HG03442 (cell line): ENCODE results near the gene UTF1.

Experiments used
- ATAC-seq: cut with Tn5 transposase; IDR thresholded peaks from one replicate; pipeline ENCODE4 v1.9.1; 2021; ENCODE audit warnings: mild to moderate bottlenecking, moderate library complexity; ENCODE audit not compliant: unreplicated experiment

UTF1 gene

DNA sequence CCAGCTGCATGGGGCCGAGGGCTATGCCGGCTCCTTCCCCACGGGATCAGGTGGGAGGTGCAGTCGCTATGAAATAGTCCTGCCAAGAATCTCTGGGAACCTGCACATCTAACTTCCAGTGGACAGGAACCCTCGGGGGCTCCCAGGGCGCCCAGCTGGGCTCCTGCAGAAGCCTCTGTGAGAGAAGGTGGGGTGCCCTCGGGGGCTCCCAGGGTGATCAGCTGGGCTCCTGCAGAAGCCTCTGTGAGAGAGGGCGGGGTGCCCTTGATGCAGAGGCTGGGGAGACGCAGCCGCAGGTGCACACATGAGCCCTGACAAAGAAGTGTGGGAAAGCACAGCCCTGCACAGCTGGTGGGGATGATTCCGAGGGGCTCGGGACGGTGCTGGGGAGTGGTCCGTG is 13.6 kb downstream of the UTF1 start:
- ATAC-seq: no peak

DNA sequence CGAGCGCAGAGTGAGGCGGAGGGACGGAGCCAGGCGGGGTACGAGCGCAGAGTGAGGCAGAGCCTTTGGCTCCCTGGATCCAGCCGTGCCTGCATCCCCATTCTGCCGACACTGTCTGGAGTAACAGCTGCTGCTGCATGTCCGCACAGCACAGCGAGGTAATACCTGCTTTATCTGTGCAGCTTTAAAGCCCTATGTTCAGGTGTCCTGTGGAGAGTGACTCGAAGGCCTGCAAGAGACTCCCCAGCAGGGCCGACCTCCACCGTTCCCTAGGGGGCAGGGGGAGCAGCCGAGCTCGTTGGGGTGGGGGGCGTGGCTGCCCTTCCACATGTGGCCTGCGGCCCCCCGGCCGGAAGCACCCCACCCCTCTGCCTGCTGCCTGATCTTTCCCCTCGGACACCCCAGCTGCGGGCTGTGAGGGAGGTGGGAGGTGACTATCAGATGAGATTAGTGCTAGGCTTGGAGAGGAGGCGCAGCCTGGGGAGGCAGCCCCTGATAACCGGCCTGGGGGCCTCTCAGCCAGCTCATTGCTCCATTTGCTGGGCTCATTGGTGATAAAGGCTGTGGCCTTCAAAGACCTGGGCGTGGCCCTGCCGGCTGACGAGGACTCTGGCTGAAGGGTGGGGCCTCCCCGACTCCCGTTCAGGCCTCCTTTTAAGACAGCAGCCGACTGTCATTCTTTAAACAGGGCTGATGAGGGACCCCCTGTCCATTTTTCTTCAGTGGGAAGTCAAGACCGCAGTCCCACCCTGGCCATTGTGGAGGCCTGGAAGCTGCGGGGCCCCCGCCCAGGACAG is 15.6 kb downstream of the UTF1 start:
- no peak for ATAC-seq

DNA sequence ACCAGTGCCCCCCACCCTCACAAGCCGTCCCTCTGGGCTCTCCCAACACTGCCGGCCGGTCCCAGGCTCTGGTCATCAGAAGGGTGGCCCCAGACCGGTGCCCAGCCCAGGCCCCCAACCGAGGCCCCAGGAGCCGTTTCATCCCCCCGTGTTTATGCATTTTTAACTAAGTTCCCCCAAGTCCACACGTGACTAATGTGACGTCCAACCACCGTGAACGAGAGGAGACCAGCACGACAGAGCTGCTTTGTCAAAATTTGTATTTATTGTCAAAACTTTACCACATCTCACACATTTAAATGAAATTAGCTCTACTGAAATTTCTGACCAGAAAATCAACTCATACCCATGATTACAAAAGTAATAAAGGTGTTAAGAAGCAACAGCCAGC is 16.2 kb downstream of the UTF1 start:
- ATAC-seq: no peak

DNA sequence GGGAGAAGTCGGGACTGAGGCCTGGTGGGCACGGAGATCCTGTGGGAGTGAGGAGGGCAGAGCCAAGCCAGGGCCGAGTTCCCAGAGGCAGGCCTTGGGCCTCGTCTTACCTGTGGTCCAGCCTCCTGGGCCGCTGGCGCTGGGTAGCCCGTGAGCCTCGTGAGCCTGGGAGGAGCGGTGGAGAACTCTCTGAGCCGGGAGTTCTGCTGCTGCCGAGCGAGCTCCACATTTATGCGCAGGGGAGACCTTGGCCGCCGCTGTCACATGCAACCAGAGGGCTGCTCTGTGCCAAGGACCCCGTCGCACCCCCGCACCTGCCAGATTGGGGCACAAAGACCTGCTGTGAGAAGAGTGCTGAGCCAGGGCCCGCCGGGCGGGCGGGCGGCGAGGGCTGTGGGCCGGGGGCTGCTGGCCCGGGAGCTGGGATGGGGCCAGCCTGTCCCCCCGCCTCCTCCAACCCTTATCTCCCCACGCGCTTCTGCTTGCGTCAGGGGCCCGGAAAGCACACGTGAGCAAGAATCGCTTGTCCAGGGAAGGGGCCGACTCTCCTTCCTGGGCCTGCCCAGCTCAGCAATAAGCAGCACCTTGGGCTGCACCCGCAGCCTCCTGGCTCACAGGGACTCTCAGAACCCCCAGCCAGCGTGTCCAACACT is 17.8 kb downstream of the UTF1 start:
- ATAC-seq: no peak

DNA sequence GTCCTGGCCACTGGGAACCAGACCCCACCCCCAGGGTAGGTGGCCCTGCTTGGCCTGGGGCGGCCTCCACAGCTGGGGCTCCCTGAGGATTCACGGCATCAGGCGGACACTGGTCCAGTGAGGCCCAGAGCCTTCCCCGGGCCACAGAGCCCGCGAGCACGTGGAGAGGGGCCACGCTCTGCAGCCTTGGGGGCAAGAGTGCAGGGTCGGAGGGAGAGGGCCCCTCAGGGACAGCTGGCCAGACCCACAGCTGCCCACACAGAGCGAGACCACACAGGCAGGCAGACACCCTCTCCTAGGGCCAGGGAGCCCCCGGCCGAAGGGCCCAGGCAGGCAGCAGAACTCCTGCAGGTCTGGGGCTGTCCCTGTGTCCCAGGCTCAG is 18.3 kb downstream of the UTF1 start:
- no peak for ATAC-seq

DNA sequence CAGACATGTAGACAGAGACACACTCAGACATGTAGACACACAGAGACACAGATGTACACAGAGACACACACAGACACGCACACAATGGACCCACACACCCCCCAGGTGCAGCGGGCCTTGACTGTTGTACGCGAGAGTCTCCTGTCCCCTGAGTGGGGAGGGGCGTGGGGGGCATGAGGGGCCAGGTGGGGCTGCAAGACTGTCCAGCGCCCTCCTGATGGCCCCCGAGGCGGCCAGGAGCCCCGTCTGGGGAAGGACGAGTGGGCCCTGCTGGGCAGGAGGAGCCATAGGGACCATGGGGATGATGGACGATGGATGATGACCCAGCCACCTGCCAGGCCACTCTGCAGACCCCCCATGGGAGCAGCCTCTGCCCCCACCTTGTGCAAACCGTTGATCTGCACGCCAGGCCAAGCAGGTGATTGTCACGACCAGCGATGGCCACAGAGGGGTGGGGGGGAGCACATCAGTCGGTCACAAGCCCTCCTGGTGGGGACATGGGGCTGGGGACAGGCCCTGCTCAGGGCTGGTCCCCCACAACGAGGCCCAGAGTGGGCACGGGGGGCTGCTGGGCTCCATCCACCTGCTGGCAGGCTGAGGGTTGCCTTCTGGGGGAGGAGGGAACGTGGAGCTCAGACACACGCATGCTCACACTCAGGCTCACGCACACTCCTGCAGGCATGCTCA is 19.2 kb downstream of the UTF1 start:
- no peak for ATAC-seq

DNA sequence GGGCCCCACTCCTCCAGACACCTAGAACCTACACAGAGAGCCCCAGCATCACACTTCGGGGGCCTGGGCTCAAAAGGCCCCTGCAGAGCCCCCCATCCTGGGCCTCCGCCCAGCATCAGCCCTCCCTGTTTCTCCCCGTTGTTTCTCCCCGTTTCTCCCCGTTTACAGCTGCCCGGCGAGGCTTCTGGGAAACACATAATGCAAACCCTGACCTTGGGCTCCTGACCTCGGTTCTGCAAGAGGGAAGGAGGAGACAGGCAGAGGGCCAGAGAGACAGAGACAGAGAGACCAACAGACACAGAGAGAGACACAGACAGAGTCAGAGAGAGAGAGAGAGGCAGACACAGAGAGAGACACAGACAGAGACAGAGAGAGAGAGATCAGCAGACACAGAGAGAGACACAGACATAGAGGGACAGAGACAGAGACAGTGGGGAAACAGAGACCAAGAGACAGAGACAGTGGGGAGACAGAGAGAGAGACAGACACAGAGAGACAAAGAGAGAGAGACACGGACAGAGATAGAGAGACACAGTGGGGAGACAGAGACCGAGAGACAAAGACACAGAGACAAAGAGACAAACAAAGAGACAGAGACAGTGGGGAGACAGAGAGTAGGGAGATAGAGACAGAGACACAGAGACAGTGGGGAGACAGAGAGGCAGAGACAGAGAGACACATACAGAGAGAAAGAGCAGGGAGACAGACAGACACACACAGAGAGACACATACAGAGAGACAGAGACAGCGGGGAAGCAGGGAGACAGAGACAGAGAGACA is 20.1 kb downstream of the UTF1 start:
- no peak for ATAC-seq

DNA sequence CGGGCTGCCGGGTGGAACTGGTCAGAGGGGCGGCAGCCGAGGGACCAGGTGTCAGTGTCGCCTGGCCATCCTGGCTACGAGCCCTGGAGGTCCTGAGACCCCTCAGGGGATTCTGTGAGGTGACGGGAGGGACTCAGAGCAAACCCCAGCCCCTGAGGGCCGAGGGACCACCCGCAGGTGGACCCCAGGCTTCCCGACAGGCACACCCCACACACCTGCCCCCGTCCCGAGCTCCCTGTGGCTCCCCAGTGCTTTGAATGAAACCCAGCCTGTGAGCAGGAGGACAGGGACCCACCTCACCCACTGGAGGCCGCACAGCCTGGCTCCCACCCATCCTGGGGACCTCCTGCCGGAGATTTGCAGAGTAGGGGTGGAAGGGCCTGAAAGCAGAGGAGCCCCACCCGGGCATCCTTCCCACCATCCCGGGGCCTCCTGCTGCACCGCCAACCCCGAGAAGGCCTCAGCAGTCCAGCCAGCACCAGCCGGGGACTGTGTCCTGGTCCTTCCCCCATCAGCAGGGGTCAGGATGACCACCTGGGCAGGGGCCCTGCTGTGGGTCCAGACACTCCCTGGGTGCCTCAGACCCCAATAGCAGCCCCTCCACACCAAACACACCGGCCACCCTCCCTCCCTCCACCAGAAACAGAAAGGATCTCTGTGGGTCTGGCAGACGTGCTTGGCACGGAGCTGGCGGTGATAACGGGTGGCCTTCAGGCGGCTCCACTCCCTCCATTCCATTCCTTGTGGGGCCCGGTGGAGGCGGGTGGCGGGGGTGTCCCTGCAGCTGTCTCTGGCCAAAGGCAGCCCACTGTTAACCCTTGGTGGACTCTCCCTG is 21.6 kb downstream of the UTF1 start:
- ATAC-seq: no peak

DNA sequence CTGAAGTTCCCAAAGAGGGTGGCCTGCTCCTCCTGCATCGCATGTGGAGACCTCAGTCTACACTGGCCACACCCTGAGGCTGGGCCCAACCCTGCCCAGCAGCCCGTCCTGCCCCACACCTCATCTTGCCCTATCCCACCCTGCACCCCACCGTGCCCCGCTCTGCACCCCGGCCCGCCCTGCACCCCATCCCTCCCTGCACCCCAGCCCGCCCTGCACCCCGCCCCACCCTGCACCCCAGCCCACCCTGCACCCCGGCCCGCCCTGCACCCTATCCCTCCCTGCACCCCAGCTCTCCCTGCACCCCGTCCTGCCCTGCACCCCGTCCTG is 22.2 kb downstream of the UTF1 start:
- ATAC-seq: no peak

DNA sequence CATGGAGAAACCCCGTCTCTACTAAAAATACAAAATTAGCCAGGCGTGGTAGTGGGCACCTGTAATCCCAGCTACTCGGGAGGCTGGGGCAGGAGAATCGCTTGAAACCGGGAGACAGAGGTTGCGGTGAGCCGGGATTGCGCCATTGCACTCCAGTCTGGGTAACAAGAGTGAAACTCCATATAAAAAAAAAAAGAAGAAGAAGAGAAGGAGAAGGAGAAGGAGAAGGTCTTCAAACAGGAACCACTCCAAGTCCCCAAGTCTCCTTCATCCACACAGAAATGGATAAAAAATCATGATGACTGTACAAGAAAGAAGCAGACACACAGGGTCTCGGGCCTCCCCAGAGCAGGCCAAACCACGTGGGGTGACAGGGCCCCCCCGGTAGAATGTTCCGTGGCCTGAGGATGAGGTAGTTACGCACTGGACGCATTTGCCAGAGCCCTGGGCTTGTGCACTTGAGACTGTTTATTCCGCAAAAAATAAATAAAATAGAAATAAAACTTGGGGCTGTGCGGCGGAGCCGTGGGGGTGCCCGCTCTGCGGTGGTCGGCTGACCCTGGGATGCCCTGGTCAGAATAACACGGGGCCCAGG is 23.4 kb downstream of the UTF1 start:
- ATAC-seq: no peak

DNA sequence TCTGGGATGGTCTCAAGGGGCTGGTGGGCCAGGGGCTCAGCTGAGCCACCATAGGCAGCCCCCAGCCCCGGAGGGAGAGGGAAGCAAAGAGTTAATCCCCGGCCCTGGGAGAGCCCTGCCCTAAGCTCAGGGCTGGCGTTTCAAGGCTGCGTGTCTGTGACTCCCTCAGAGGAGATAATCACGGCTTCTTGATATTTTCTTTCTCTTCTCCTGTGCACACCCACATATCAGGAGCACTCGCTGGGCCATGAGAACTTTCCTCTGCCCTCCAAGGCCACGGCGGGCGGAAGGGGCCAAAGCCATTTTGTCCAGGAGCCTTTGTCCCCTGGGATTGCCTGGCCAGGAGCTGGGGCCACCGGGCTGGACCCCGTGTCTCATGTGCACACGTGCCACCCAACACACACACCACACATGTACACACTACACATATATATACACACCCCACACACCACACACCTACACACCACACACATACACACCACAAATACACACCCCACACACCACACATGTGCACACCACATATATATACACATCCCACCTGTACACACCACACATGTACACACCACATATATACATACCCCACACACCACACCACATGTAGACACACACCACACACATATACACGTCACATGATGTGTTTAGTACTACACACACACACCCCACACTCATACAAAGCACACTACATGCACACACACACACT is 24.6 kb downstream of the UTF1 start:
- ATAC-seq: no peak

DNA sequence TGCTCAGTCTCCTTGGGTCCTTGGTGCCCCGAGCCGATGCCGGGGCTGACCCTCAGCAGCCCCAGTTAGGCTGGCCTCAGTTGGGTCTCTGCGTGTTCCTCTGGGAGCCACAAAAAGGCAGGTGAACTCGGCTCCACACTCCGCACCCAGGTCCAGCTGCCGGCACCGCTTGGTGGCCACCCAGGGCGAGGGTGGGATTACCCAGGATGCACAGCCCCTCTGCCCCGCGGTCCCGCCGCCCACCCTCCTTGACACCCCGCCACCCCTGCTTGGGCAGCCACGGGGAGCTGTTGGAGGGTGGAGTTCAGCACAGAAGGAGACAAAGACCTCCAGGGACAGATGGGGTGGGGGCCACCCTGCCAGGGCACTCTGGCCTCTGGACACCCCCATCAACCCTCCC is 25.3 kb downstream of the UTF1 start:
- ATAC-seq: no peak

DNA sequence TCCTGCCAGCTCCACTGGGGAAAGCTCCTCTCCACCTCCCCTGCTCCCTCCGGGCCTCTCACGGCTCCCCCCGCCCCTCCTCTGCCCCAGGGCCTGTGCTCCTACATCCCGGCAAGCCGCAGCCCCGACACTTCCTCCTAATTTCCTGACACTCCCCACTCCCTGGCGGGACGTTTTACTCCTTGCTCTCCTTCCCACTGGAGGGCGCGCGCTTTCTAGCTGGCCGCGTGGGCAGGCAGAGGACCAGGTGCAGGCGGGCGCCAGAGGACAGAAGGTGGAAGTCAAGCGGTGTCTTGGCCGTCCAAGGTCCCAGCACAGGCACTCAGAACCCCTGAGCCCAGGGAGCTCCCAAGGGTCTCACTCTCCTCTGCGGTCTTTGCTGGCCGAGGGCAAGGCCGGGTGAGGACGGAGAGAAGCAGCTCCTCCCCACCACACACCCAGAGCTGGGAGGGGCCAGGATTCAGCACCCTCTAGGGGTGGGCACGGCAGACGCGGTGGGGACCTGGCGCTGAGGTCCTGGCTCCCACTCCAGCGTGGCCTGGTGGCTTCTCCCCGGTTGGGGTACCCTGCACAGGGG is 27.6 kb downstream of the UTF1 start:
- ATAC-seq: no peak

DNA sequence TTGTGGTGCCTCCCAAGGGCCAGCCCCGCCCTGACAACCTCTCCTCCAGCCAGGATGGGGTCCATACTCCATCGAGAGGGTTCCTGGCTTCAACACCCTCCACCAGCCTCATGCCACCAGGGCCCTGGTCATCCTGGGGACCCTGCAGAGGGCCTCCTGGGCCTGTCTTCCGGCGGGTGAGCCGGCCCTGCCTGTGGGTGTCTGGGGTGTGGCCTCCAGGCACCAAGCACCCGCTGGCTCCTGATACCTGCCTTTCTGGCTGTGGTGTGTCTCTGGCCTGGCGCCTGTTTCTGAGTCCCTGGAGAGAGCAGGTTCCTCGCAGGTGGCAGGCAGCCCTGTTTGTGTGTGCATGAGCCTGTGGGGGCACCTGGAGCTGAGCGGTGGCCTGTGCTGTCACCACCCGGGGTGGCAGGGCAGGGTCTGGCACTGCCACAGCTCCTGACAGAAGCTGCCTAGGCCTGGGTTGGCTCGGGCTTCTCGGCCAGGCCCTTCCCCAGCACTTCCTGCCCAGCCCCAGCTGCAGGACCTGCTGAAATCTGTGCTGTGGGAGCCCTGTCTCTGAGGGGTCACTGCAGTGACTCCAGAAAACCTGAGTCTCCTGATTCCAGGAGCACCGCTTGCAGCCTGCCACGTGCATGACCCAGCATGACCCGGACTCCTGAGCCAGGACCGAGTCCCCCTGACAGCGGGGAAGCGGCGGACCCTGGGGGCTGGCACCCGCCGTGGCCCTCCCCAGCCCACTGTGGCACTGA is 28.2 kb downstream of the UTF1 start:
- no peak for ATAC-seq

DNA sequence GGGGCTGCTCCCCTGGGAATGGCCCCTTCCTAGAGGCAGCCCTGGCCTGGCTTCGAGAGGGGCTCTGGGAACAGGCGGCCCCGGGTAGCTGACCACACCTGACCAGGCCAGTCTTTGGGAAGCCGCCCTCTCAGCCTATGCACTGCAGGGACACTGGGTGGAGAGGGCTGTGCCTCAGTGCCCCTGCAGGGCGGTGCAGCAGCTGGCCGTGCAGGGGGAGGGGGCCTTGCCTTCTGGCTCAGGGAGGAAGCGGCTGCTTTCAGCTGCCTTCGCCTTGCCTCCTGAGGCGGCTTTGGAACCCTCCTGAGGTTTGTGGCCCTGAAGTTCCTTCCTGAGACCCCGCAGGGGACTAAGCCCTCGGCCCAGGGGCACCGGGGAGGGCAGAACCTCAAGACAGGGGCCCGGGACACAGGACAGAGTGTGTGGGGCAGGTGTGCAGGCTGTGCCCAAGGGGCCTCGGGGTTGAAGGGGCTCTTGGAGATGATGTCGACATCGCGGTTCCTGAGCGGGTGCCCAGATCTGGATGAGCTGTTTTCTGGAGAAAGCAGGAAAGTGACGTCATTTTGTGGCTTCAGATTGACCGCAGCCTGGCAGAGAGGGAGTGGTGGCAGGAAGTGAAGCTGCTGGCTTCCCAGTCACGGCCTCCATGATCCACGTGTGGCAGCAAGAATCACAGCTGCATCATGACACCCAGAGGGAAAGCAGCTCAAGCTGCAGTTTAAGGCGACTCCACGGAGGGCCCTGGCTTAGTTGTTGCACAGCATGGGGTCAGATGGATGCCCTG is 29.0 kb downstream of the UTF1 start:
- ATAC-seq: no peak

DNA sequence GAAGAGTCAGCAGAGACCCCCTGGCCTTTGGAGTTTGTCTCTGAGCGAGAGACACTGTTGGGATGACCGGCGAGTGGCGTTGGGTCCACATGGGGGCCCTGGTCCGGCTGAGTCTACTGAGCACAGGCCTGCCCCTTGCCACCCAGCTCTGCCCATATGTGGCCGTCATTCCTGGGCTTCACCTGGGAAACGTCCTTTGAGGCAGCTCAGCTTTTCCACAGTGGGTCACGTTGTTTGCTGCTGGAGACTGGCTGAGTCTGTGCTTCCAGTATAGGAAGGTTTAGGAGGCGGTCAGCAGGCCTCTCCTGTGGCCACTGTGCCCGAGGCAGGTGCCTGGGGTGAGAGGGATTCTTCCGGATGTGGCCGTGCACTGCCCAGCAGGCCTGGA is 29.6 kb downstream of the UTF1 start:
- no peak for ATAC-seq

DNA sequence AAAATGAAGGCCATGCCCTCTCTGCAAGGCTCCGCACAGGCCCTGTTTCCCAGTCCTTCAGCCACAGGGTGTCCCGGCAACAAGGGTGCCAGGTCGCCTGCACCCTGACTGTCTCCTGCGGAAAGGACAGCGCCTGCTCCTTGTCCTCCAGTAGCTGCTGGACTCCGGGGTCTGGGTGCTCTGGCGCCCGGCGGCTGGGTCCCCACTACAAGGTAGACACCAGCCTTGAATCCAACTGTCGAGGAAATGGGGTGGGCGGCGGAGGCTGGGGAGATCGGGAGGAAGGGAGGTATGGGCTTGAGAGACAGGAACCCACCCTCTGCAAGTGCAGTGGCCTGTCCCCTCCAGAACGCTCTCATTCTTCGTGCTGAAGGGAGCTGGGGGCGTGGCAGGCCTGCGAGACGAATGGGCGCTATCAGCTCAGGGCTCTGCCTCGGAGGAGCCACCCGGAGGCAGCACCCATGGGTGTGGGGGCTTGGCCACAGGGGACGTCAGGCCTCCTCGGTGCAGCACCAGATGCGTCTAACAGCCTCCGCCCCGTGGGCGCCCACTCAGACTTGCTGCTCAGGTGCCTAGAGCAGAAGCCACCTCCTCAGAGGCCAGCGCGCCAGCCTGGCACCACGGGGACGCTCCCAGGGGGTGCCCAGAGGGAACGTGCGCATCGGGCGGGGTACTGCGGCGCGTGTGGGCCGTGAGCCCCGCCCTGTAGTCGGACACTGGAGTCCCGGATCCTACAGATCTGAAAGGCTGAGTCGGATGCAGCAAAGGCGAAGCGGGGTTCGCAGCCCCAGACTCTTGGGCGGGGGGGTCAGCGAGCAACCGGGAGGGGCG is 31.1 kb downstream of the UTF1 start:
- ATAC-seq: peak; percentile 51
